ENCODE results near the gene TGFB1I1. TPM values are rescaled to one million over a fixed set of nuclear protein-coding genes. Genes with fewer than 3 reads are reported as not detected.
A peak's percentile ranks its signal among the peaks of the same experiment; 100 is the strongest.

The TGFB1I1 gene
- total RNA-seq, 1 donor from 2014 or later: 116 TPM

DNA sequence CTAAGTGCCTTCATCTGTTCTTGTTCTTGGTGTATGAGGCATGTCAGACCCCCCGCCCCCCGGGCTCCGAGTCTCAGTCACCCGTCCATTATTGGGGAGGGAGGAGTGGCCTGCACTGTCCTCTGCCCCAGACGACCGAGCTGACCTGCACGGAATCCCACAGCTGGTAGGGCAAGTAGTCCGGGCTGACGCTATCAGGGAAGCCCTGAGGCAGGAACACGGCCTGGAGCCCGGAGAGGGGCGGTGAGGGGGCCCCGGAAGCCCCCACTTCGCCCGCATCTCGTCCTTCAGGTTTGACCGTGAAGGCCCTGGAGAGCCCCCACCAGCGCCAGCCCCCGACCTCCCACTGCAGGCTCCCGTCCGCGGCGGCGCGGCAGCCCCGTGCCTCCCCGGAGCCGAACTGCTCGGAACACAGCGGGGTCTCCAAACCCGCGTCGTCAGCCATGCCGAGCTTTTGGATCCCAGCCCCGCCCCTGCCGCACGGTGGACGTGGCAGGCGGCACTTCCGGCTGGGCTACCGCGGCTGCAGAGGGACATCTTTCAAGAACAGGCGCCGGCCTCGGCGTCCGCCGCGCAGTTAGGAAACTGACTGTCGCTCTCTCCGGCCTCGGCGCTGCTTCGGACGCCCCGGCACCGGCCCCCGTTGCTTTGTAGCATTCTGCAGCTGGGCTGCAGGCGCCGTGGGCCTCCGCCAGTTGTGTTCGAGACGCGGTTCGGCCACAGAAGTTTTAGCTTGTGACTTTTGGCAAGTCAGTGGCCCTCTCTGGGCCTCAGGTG is 36.2 kb downstream of the TGFB1I1 start, which contains the start of gene RUSF1:
Gene RUSF1, minus strand, starts transcription at position 463 of the 777 bp plus-strand sequence. Its CDS starts 18 bp downstream, at position 445.
- TF ChIP-seq, protein P1, sequence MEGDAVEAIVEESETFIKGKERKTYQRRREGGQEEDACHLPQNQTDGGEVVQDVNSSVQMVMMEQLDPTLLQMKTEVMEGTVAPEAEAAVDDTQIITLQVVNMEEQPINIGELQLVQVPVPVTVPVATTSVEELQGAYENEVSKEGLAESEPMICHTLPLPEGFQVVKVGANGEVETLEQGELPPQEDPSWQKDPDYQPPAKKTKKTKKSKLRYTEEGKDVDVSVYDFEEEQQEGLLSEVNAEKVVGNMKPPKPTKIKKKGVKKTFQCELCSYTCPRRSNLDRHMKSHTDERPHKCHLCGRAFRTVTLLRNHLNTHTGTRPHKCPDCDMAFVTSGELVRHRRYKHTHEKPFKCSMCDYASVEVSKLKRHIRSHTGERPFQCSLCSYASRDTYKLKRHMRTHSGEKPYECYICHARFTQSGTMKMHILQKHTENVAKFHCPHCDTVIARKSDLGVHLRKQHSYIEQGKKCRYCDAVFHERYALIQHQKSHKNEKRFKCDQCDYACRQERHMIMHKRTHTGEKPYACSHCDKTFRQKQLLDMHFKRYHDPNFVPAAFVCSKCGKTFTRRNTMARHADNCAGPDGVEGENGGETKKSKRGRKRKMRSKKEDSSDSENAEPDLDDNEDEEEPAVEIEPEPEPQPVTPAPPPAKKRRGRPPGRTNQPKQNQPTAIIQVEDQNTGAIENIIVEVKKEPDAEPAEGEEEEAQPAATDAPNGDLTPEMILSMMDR (IDR thresholded peaks at IDR 0.05; ENCODE audit: insufficient read depth, low read length, poor library complexity, severe bottlenecking): no peak
- H3K4me3 ChIP-seq (ENCODE audit: low read depth, low read length): peak within 1 kb of the TSS; percentile 98
- no peaks in the 10 kb centered on the region for H3K27me3 ChIP-seq (ENCODE audit: control insufficient read depth, insufficient read depth, low read length)
- no peaks in the 10 kb centered on the region for H3K36me3 ChIP-seq (ENCODE audit: control insufficient read depth, insufficient read depth, low read length)
- peak; percentile 32 for DNase-seq (ENCODE audit: low read depth)

DNA sequence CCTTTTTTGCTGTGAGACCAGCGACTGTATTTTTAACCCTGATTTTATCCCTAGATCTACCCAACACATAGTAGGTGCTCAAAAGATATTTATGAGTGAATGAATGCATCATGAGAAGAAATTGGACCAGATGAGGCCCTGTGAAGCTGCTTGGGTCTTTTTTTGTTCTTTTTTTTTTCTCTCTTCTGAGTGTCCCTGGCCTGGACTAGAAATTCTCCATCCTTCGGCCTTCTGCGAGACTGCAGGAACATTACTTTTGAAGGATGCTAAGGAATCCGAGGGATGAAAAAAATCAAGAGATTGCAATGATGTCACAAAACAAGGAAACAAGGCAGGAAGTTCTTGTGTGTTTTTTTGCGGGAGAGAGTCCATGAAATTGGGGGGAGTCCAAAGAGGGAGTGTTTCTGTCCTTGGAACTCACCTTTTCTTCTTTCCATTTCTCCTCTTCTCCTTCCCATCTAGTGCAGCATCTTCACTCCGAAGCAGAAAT is 36.8 kb downstream of the TGFB1I1 start:
- H3K27me3 ChIP-seq (ENCODE audit: control insufficient read depth, insufficient read depth, low read length): no peaks in the 10 kb centered on the region
- peak overlapping the region; percentile 98 for H3K4me3 ChIP-seq (ENCODE audit: low read depth, low read length)
- DNase-seq (ENCODE audit: low read depth): no peak
- TF ChIP-seq, protein P1 (IDR thresholded peaks at IDR 0.05; ENCODE audit: insufficient read depth, low read length, poor library complexity, severe bottlenecking): no peak
- no peaks in the 10 kb centered on the region for H3K36me3 ChIP-seq (ENCODE audit: control insufficient read depth, insufficient read depth, low read length)

DNA sequence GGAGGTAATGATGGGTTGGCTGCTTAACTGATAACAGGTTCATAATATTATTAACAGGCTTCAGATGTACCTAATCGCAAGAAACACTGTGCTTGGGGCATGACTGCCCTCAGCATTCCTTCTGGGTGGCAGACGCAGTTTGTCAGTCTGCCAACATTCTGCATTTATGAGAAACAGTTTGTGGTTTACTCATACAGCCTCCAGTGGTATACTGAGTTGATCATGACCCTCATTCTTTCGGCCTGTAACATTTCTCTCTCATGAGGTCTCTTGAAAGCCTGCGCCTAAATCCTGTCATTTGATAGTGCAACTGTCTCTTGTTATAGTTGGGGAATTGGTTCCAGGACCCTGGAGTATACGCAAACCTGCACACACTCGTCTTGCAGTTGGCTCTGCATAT is 41.2 kb downstream of the TGFB1I1 start:
- TF ChIP-seq, protein P1 (IDR thresholded peaks at IDR 0.05; ENCODE audit: insufficient read depth, low read length, poor library complexity, severe bottlenecking): no peak
- no peak overlapping the region for H3K4me3 ChIP-seq (ENCODE audit: low read depth, low read length)
- H3K36me3 ChIP-seq (ENCODE audit: control insufficient read depth, insufficient read depth, low read length): no peaks in the 10 kb centered on the region
- no peaks in the 10 kb centered on the region for H3K27me3 ChIP-seq (ENCODE audit: control insufficient read depth, insufficient read depth, low read length)
- no peak for DNase-seq (ENCODE audit: low read depth)

DNA sequence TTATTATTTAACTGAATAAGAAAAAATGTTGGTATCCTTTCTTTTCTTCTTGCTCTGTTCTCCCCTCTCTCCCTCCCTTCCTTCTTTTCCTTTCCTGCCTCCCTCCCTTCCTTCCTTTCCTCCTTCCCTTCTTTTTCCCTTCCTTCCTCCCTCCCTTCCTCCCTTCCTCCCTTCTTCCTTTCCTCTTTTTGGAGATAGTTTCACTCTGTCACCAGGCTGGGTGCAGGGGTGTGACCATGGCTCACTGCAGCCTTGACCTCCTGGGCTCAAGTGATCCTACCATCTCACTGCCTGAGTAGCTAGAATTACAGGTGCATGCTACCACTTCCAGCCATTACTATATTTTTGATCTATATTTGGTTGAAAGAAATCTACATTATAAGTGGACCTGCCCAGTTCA is 41.9 kb downstream of the TGFB1I1 start:
- TF ChIP-seq, protein P1 (IDR thresholded peaks at IDR 0.05; ENCODE audit: insufficient read depth, low read length, poor library complexity, severe bottlenecking): no peak
- DNase-seq (ENCODE audit: low read depth): no peak
- H3K27me3 ChIP-seq (ENCODE audit: control insufficient read depth, insufficient read depth, low read length): no peaks in the 10 kb centered on the region
- no peak overlapping the region for H3K4me3 ChIP-seq (ENCODE audit: low read depth, low read length)
- H3K36me3 ChIP-seq (ENCODE audit: control insufficient read depth, insufficient read depth, low read length): no peaks in the 10 kb centered on the region

DNA sequence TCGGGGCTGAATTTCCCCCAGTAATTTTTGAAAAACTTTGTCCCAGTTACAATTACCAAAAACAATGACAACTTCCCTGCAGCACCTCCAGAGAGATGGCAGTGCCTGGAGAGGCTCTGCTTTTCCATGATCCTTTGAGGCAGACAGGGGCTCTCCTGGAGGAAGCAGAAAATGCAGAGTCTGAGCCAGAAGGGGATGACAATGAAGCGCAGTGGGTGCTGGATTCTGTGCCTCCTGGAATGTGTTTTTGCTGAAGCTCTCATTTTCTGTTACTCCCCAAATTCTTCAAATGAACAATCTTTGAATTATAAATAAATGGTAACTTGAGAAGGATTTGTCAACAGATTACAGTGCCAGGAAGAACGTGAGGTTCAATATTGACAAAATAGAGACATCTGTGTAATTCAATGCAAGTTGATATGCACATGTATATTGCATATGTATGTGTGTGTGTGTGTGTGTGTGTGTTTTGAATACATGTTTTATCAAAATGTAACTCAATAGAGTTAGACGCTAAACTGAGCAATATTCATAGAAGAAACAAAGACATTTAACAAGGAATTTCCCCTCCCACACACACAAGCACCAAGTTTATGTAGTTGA is 45.9 kb downstream of the TGFB1I1 start:
- Histone ChIP-seq H3K27me3 (ENCODE audit: control insufficient read depth, insufficient read depth, low read length) (no peaks in the 10 kb centered on the region), H3K36me3 (ENCODE audit: control insufficient read depth, insufficient read depth, low read length) (no peaks in the 10 kb centered on the region), H3K4me3 (ENCODE audit: low read depth, low read length) (no peak overlapping the region)
- TF ChIP-seq, protein P1 (IDR thresholded peaks at IDR 0.05; ENCODE audit: insufficient read depth, low read length, poor library complexity, severe bottlenecking): no peak
- DNase-seq (ENCODE audit: low read depth): no peak

Measured in kidney epithelial cell (primary cell).